WTC11 (cell line): ENCODE data around the gene CAMK2D. TPM values are rescaled to one million over a fixed set of nuclear protein-coding genes. Genes with fewer than 3 reads are reported as not detected.

Experiments used
- ATAC-seq: fragments of 200-7000 bp; cut with Tn5 transposase; 2 replicates; pipeline ENCODE4 v1.10.0; 2021; ENCODE audit warnings: mild to moderate bottlenecking, moderate library complexity
- CTCF ChIA-PET: fragments of 300-600 bp; sonication (Branson Sonifier 250); formaldehyde crosslinking; loops from one replicate; lab custom pipeline; 2021; ENCODE audit warnings: antibody characterized with exemption; lab: Charles Lee
- POLR2A ChIA-PET: fragments of 350-600 bp; sonication (Branson Sonifier 250); formaldehyde crosslinking; loops from one replicate; lab custom pipeline; 2021; ENCODE audit warnings: antibody characterized with exemption; lab: Charles Lee
- DNase-seq: peaks from one replicate; pipeline ENCODE4 v3.0.0; 2021; ENCODE audit warnings: low spot score
- H3K27ac Mint-ChIP-seq: 2 replicates; pipeline ENCODE4 v1.8.0; 2021; ENCODE audit warnings: mixed read lengths
- H3K27me3 Mint-ChIP-seq: 2 replicates; pipeline ENCODE4 v1.8.0; 2021; ENCODE audit warnings: low read depth, mild to moderate bottlenecking, moderate library complexity, mixed read lengths
- H3K36me3 Mint-ChIP-seq: 2 replicates; pipeline ENCODE4 v1.8.0; 2021; ENCODE audit warnings: mixed read lengths
- H3K4me1 Mint-ChIP-seq: 2 replicates; pipeline ENCODE4 v1.8.0; 2022; ENCODE audit warnings: mixed read lengths
- H3K4me3 Mint-ChIP-seq: 2 replicates; pipeline ENCODE4 v1.8.0; 2021; ENCODE audit warnings: mild to moderate bottlenecking, moderate library complexity, mixed read lengths
- H3K9me3 Mint-ChIP-seq: 2 replicates; pipeline ENCODE4 v1.8.0; 2021; ENCODE audit warnings: mixed read lengths
- ARID4B ChIP-seq: sonication (generic); formaldehyde crosslinking; IDR thresholded peaks from 2 replicates; pipeline ENCODE4 v1.8.0; 2023; ENCODE audit warnings: missing genetic modification reagents, mild to moderate bottlenecking, borderline replicate concordance
- CTCF ChIP-seq: fragments of 200-600 bp; IDR thresholded peaks from 2 replicates; pipeline ENCODE4 v1.8.0; 2022; ENCODE audit warnings: antibody characterized with exemption
- ESRRA ChIP-seq: sonication (generic); formaldehyde crosslinking; IDR thresholded peaks from 2 replicates; pipeline ENCODE4 v1.8.1; 2022; ENCODE audit warnings: mild to moderate bottlenecking, missing genetic modification reagents, borderline replicate concordance
- FOXK1 ChIP-seq: sonication (generic); formaldehyde crosslinking; IDR thresholded peaks from 2 replicates; pipeline ENCODE4 v1.8.0; 2022; ENCODE audit warnings: mild to moderate bottlenecking, moderate library complexity, missing genetic modification reagents
- FOXP4 ChIP-seq: sonication (generic); formaldehyde crosslinking; IDR thresholded peaks from 2 replicates; pipeline ENCODE4 v1.8.0; 2022; ENCODE audit warnings: mild to moderate bottlenecking, missing genetic modification reagents
- GABPB1 ChIP-seq: sonication (generic); formaldehyde crosslinking; IDR thresholded peaks from 2 replicates; pipeline ENCODE4 v1.8.1; 2023; ENCODE audit warnings: mild to moderate bottlenecking, missing genetic modification reagents
- KAT7 ChIP-seq: sonication (generic); formaldehyde crosslinking; IDR thresholded peaks from 2 replicates; pipeline ENCODE4 v1.8.1; 2023; ENCODE audit warnings: missing genetic modification reagents, mild to moderate bottlenecking, borderline replicate concordance
- NFYB ChIP-seq: sonication (generic); formaldehyde crosslinking; conservative IDR thresholded peaks from 2 replicates; pipeline ENCODE4 v1.8.0; 2022; ENCODE audit warnings: low read depth, missing genetic modification reagents
- NR1H2 ChIP-seq: sonication (generic); formaldehyde crosslinking; IDR thresholded peaks from 2 replicates; pipeline ENCODE4 v1.9.0; 2021; ENCODE audit warnings: mild to moderate bottlenecking, moderate library complexity, missing genetic modification reagents
- OVOL2 ChIP-seq: fragments of 250-450 bp; sonication (Bioruptor Pico); IDR thresholded peaks from 2 replicates; pipeline ENCODE4 v1.9.0; 2021; ENCODE audit warnings: mild to moderate bottlenecking, borderline replicate concordance
- SMAD3 ChIP-seq: sonication (generic); formaldehyde crosslinking; IDR thresholded peaks from 2 replicates; pipeline ENCODE4 v1.8.0; 2022; ENCODE audit warnings: missing genetic modification reagents, mild to moderate bottlenecking, borderline replicate concordance
- SMAD4 ChIP-seq: sonication (generic); formaldehyde crosslinking; IDR thresholded peaks from 2 replicates; pipeline ENCODE4 v1.8.0; 2022; ENCODE audit warnings: mild to moderate bottlenecking, missing genetic modification reagents
- TEAD1 ChIP-seq: sonication (generic); formaldehyde crosslinking; IDR thresholded peaks from 2 replicates; pipeline ENCODE4 v1.8.0; 2022; ENCODE audit warnings: mild to moderate bottlenecking, missing genetic modification reagents
- USF2 ChIP-seq: sonication (generic); formaldehyde crosslinking; IDR thresholded peaks from 2 replicates; pipeline ENCODE4 v1.8.1; 2023; ENCODE audit warnings: mild to moderate bottlenecking, missing genetic modification reagents, moderate library complexity
- ZNF232 ChIP-seq: sonication (generic); formaldehyde crosslinking; IDR thresholded peaks from 2 replicates; pipeline ENCODE4 v1.8.0; 2022; ENCODE audit warnings: mild to moderate bottlenecking, missing genetic modification reagents
- ZNF416 ChIP-seq: fragments of 250-450 bp; sonication (Bioruptor Pico); IDR thresholded peaks from 2 replicates; pipeline ENCODE4 v1.9.0; 2021; ENCODE audit warnings: mild to moderate bottlenecking, inconsistent platforms
- ZNF532 ChIP-seq: fragments of 250-450 bp; sonication (Bioruptor Pico); IDR thresholded peaks from 2 replicates; pipeline ENCODE4 v1.9.0; 2021; ENCODE audit warnings: mild to moderate bottlenecking, borderline replicate concordance
- total RNA-seq: library from RNA; stranded (reverse); gene quantifications from 3 replicates; pipeline ENCODE4 v1.2.3, GENCODE V29; 2021

CAMK2D gene
- total RNA-seq, 1 experiment from 2014 or later = 16.5 TPM

- POLR2A ChIA-PET = no interaction called here
- H3K27me3 Mint-ChIP-seq = no peaks in the 10 kb centered on the region
- H3K4me3 Mint-ChIP-seq = no peak overlapping the region
- DNase-seq (no peak), ATAC-seq (no peak)
- CTCF ChIA-PET = no interaction called here
- H3K36me3 Mint-ChIP-seq = no peaks in the 10 kb centered on the region
- TF ChIP-seq GABPB1 (no peak), CTCF (no peak), NR1H2 (CRISPR knock-in tag) (no peak), SMAD4 (no peak), FOXP4 (no peak), ZNF232 (CRISPR knock-in tag) (no peak), ESRRA (CRISPR knock-in tag) (no peak), FOXK1 (CRISPR knock-in tag) (no peak), ZNF532 (no peak), SMAD3 (CRISPR knock-in tag) (no peak), TEAD1 (CRISPR knock-in tag) (no peak)
- peaks cover 3% of the 10 kb centered on the region for H3K9me3 Mint-ChIP-seq
- peaks cover 3% of the 10 kb centered on the region; the same call in 1 of the 2 replicates for H3K4me1 Mint-ChIP-seq
- no peak overlapping the region for H3K27ac Mint-ChIP-seq
Observed at GRCh38 chr4:113666386-113667114, 95.0 kb downstream of the CAMK2D start.

GRCh38 chr4:113665036-113665435 is 96.5 kb downstream of the CAMK2D start:
- ATAC-seq = no peak
- Mint-ChIP-seq H3K4me1 (no peaks in the 10 kb centered on the region), H3K9me3 (peaks cover 3% of the 10 kb centered on the region), H3K27ac (no peak overlapping the region), H3K36me3 (no peaks in the 10 kb centered on the region), H3K27me3 (no peaks in the 10 kb centered on the region), H3K4me3 (no peak overlapping the region)
- TF ChIP-seq ARID4B (CRISPR knock-in tag) (no peak), ZNF416 (CRISPR knock-in tag) (no peak), USF2 (CRISPR knock-in tag) (no peak), OVOL2 (CRISPR knock-in tag) (no peak), KAT7 (CRISPR knock-in tag) (no peak), NFYB (no peak)
- ChIA-PET POLR2A (no interaction called here), CTCF (no interaction called here)
- no peak for DNase-seq
